ENCODE results near the gene PLEKHG3.
A peak's percentile ranks its signal among the peaks of the same experiment; 100 is the strongest.

Gene PLEKHG3

DNA sequence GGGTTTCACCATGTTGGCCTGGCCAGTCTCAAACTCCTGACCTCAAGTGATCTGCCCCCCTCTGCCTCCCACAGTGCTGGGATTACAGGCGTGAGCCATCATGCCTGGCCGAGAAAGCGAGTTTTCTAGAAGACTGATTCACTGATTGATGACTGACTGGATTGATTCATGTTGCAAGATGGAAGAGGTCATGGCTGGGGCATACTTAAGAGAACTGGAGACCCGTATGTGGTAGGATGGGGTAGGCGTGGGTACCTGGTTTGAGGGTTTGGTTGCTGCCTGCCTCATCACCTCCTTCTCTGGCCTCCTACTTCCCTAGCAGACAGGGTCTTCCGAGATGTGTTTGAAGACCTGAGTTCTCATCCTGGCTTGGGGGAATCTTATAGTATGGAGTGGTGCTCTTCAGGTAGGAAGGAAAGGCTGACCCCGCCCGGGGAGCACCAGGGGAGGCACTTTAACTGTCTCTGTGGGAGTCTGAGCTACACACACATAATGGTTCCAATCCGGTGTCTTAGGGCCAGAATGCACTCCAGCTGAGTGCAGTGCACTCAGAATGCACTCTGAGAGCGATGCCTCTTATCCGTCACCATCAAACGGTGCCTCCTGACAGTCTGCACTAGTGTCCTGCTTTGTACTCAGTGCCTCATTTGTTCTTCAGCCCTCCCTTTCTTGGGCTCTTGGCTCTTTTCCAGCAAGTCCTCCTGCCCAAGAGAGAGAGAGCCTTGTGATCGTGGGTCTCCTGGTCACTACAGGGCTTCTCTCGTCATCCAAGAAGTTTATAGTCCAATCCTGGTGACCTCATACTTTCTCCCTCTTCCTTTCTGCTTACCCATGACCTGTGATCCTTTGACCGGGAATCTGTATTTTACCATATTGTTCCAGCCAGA is 19.7 kb downstream of the PLEKHG3 start:
- H3K4me3 ChIP-seq (ENCODE audit: control insufficient read depth, low read depth, low read length): no peak overlapping the region
- TF ChIP-seq, protein P1, sequence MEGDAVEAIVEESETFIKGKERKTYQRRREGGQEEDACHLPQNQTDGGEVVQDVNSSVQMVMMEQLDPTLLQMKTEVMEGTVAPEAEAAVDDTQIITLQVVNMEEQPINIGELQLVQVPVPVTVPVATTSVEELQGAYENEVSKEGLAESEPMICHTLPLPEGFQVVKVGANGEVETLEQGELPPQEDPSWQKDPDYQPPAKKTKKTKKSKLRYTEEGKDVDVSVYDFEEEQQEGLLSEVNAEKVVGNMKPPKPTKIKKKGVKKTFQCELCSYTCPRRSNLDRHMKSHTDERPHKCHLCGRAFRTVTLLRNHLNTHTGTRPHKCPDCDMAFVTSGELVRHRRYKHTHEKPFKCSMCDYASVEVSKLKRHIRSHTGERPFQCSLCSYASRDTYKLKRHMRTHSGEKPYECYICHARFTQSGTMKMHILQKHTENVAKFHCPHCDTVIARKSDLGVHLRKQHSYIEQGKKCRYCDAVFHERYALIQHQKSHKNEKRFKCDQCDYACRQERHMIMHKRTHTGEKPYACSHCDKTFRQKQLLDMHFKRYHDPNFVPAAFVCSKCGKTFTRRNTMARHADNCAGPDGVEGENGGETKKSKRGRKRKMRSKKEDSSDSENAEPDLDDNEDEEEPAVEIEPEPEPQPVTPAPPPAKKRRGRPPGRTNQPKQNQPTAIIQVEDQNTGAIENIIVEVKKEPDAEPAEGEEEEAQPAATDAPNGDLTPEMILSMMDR (conservative IDR thresholded peaks at IDR 0.05; ENCODE audit: control insufficient read depth, insufficient read depth, low read depth, low read length): no peak
- peak; percentile 11 for DNase-seq (ENCODE audit: low read depth)

DNA sequence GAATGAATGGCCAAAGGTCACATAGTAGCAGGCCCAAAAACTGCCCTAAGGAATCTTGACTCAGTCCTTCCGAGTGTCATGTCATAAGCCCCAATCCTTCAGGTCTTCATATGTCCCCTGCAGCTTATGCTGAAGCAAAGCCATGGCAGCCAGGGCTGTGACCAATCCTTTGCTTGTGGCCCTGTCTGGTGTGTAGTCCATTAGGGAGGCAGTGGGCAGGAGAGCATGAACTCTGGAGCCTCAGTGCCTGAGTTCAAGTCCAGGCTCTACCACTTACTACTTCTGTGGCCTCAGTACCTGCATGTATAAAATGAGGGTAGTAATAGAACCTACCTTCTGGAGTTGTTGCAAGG is 20.3 kb downstream of the PLEKHG3 start:
- no peak for DNase-seq (ENCODE audit: low read depth)
- TF ChIP-seq, protein P1 (conservative IDR thresholded peaks at IDR 0.05; ENCODE audit: control insufficient read depth, insufficient read depth, low read depth, low read length): no peak
- H3K4me3 ChIP-seq (ENCODE audit: control insufficient read depth, low read depth, low read length): no peak overlapping the region

GRCh38 chr14:64725261-64725815 is 21.1 kb downstream of the PLEKHG3 start:
- TF ChIP-seq, protein P1 (conservative IDR thresholded peaks at IDR 0.05; ENCODE audit: control insufficient read depth, insufficient read depth, low read depth, low read length): no peak
- no peak for DNase-seq (ENCODE audit: low read depth)
- H3K4me3 ChIP-seq (ENCODE audit: control insufficient read depth, low read depth, low read length): no peak overlapping the region

DNA sequence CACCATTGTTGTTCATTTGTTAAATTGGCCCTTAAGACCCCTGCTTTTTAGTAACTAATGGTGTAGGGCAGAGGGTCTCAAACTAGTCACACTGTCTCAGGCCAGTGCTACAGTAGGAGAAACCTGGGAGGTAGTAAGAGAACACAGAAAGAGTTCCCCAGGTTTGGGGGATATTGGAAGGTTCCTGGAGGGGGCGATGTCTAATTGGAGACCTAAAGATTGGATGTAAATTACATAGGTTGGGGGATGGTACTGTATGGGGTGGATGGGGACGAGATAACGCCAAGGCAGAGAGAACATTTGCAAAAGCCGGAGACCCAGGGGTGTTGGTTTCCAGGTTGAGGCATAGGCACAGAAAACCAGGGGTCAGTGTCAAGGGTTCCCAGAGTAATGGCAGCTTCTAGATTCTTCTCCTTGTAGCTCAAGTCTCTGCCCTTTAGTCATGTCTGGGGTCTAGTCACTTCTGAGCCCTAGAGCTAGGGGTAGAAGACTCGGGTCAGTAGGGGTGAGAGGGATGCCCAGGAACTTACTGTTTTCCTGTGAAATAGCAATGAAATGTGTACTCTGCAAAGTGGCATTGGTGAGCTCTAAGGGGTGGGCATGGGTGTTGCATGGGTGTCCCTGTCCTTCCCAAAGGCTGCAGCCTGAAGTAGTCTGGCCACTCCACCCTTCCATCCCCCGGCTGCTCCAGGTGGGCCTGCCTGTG is 21.8 kb downstream of the PLEKHG3 start:
- TF ChIP-seq, protein P1 (conservative IDR thresholded peaks at IDR 0.05; ENCODE audit: control insufficient read depth, insufficient read depth, low read depth, low read length): no peak
- no peak for DNase-seq (ENCODE audit: low read depth)
- no peak overlapping the region for H3K4me3 ChIP-seq (ENCODE audit: control insufficient read depth, low read depth, low read length)

- TF ChIP-seq, protein P1 (conservative IDR thresholded peaks at IDR 0.05; ENCODE audit: control insufficient read depth, insufficient read depth, low read depth, low read length): no peak
- DNase-seq (ENCODE audit: low read depth): peak; percentile 20
- no peak overlapping the region for H3K4me3 ChIP-seq (ENCODE audit: control insufficient read depth, low read depth, low read length)
Observed at GRCh38 chr14:64726585-64726890, 22.3 kb downstream of the PLEKHG3 start.

- DNase-seq (ENCODE audit: low read depth): no peak
- TF ChIP-seq, protein P1 (conservative IDR thresholded peaks at IDR 0.05; ENCODE audit: control insufficient read depth, insufficient read depth, low read depth, low read length): no peak
Observed at GRCh38 chr14:64727551-64728071, 23.4 kb downstream of the PLEKHG3 start.

More at GRCh38 chr14:64727551-64728071, 23.4 kb downstream of the PLEKHG3 start:
- H3K4me3 ChIP-seq (ENCODE audit: control insufficient read depth, low read depth, low read length): no peak overlapping the region
